Gastroesophageal sphincter (tissue), 3 donors: ENCODE data around the gene ACTA1.

Source experiments
- CTCF ChIP-seq, 4 experiments: fragments of 200-600 bp in 2 of 4; fragments of 450-650 bp in 2 of 4; sonication (generic) in 1 of 4; IDR thresholded peaks; one replicate each; pipeline ENCODE4 v1.5.1; 2017 to 2019; ENCODE audit warnings: antibody characterized with exemption in 4 of 4, mild to moderate bottlenecking in 2 of 4, moderate library complexity in 2 of 4
- POLR2A ChIP-seq, 2 donors: fragments of 450-650 bp; IDR thresholded peaks; one replicate each; pipeline ENCODE4 v1.6.1; 2017; ENCODE audit warnings: antibody characterized with exemption in 2 of 2, mild to moderate bottlenecking in 2 of 2, moderate library complexity in 1 of 2
- POLR2AphosphoS5 ChIP-seq: sonication (generic); formaldehyde crosslinking; IDR thresholded peaks from one replicate; pipeline ENCODE4 v1.6.1; 2017; ENCODE audit warnings: antibody characterized with exemption

- TF ChIP-seq CTCF (IDR thresholded peaks at IDR 0.05): no peak
- no peak for TF ChIP-seq POLR2AphosphoS5
- no peak for TF ChIP-seq POLR2A (IDR thresholded peaks at IDR 0.05)
Measured at GRCh38 chr1:229430761-229431283, 3.1 kb downstream of the ACTA1 start.
